ENCODE measurements around the gene FBXO24.
"Not testable (repeated sequence)": the region's sequence is repeated elsewhere in the genome, so short reads cannot be mapped to it uniquely, and the experiment has no call there.

FBXO24 gene

GRCh38 chr7:100546926-100547800 lies 39.0 kb upstream of the FBXO24 start:
- Mint-ChIP-seq H3K27me3 (no peaks in the 10 kb centered on the region), H3K4me1 (ENCODE audit: low read depth in 2 of 2) (peaks cover 73 to 77% of the 10 kb centered on the region in 2 donors), H3K9me3 (no peaks in the 10 kb centered on the region), H3K27ac (peak overlapping the region; percentile 93 to 95), H3K4me3 (peak overlapping the region; percentile 91 to 92), H3K36me3 (ENCODE audit: insufficient read depth) (peaks cover 30% of the 10 kb centered on the region)
- peak; percentile 2 for ATAC-seq (replicated peaks)
- no peak for DNase-seq

- H3K4me1 Mint-ChIP-seq (ENCODE audit: low read depth in 2 of 2) = peaks cover 70% of the 10 kb centered on the region in 2 donors
- DNase-seq (no peak), ATAC-seq (replicated peaks) (no peak)
- H3K36me3 Mint-ChIP-seq (ENCODE audit: insufficient read depth) = peaks cover 37% of the 10 kb centered on the region
- H3K27ac Mint-ChIP-seq = peak overlapping the region; percentile 93 to 95
- no peaks in the 10 kb centered on the region for H3K27me3 Mint-ChIP-seq
- no peaks in the 10 kb centered on the region for H3K9me3 Mint-ChIP-seq
- H3K4me3 Mint-ChIP-seq = peak overlapping the region; percentile 91 to 92
These were observed 38.3 kb upstream of the FBXO24 start for GRCh38 chr7:100547872-100548271.

GRCh38 chr7:100548446-100548845 lies 37.7 kb upstream of the FBXO24 start:
- Mint-ChIP-seq H3K4me1 (ENCODE audit: low read depth in 2 of 2) (peaks cover 65 to 66% of the 10 kb centered on the region in 2 donors), H3K36me3 (ENCODE audit: insufficient read depth) (peaks cover 41% of the 10 kb centered on the region), H3K4me3 (peak overlapping the region; percentile 91 to 92), H3K27ac (peak overlapping the region; percentile 93 to 95)
- ATAC-seq (replicated peaks); H3K27me3 Mint-ChIP-seq; DNase-seq; H3K9me3 Mint-ChIP-seq: not testable (repeated sequence)

GRCh38 chr7:100552532-100552931 lies 33.6 kb upstream of the FBXO24 start:
- Mint-ChIP-seq H3K27me3 (no peaks in the 10 kb centered on the region), H3K36me3 (ENCODE audit: insufficient read depth) (peaks cover 78% of the 10 kb centered on the region), H3K9me3 (no peaks in the 10 kb centered on the region), H3K4me3 (no peak overlapping the region), H3K4me1 (ENCODE audit: low read depth in 2 of 2) (peaks cover 25 to 27% of the 10 kb centered on the region in 2 donors), H3K27ac (peak overlapping the region in 1 of 2 donors; percentile 3)
- no peak for ATAC-seq (replicated peaks)
- DNase-seq = no peak

- Mint-ChIP-seq H3K36me3 (ENCODE audit: insufficient read depth) (peaks cover 82% of the 10 kb centered on the region), H3K4me1 (ENCODE audit: low read depth in 2 of 2) (peaks cover 20 to 22% of the 10 kb centered on the region in 2 donors), H3K27me3 (no peaks in the 10 kb centered on the region), H3K9me3 (no peaks in the 10 kb centered on the region), H3K27ac (peak overlapping the region in 1 of 2 donors; percentile 44), H3K4me3 (no peak overlapping the region)
- DNase-seq = no peak
- no peak for ATAC-seq (replicated peaks)
These were observed 33.1 kb upstream of the FBXO24 start for GRCh38 chr7:100553032-100553431.

GRCh38 chr7:100555701-100556100 lies 30.4 kb upstream of the FBXO24 start:
- DNase-seq (no peak), ATAC-seq (replicated peaks) (no peak)
- H3K27ac Mint-ChIP-seq = peak overlapping the region; percentile 31 to 56
- no peak overlapping the region for H3K4me3 Mint-ChIP-seq
- peaks cover 7 to 9% of the 10 kb centered on the region in 2 donors for H3K4me1 Mint-ChIP-seq (ENCODE audit: low read depth in 2 of 2)
- H3K9me3 Mint-ChIP-seq = no peaks in the 10 kb centered on the region
- H3K27me3 Mint-ChIP-seq = no peaks in the 10 kb centered on the region
- H3K36me3 Mint-ChIP-seq (ENCODE audit: insufficient read depth) = peaks cover 80% of the 10 kb centered on the region

- H3K27ac Mint-ChIP-seq = peak overlapping the region in 1 of 2 donors; percentile 31
- no peaks in the 10 kb centered on the region for H3K9me3 Mint-ChIP-seq
- H3K4me3 Mint-ChIP-seq = no peak overlapping the region
- H3K27me3 Mint-ChIP-seq = no peaks in the 10 kb centered on the region
- ATAC-seq (replicated peaks) (no peak), DNase-seq (no peak)
- H3K4me1 Mint-ChIP-seq (ENCODE audit: low read depth in 2 of 2) = peaks cover 6 to 8% of the 10 kb centered on the region in 2 donors
- H3K36me3 Mint-ChIP-seq (ENCODE audit: insufficient read depth) = peaks cover 75% of the 10 kb centered on the region
These were observed 29.6 kb upstream of the FBXO24 start for GRCh38 chr7:100556541-100556940.

GRCh38 chr7:100559127-100559526 lies 27.0 kb upstream of the FBXO24 start:
- no peak for DNase-seq
- H3K4me3 Mint-ChIP-seq = no peak overlapping the region
- H3K4me1 Mint-ChIP-seq (ENCODE audit: low read depth in 2 of 2) = peaks cover 10 to 11% of the 10 kb centered on the region in 2 donors
- H3K9me3 Mint-ChIP-seq = no peaks in the 10 kb centered on the region
- H3K36me3 Mint-ChIP-seq (ENCODE audit: insufficient read depth) = peaks cover 64% of the 10 kb centered on the region
- no peak overlapping the region for H3K27ac Mint-ChIP-seq
- H3K27me3 Mint-ChIP-seq = no peaks in the 10 kb centered on the region
- no peak for ATAC-seq (replicated peaks)

DNA sequence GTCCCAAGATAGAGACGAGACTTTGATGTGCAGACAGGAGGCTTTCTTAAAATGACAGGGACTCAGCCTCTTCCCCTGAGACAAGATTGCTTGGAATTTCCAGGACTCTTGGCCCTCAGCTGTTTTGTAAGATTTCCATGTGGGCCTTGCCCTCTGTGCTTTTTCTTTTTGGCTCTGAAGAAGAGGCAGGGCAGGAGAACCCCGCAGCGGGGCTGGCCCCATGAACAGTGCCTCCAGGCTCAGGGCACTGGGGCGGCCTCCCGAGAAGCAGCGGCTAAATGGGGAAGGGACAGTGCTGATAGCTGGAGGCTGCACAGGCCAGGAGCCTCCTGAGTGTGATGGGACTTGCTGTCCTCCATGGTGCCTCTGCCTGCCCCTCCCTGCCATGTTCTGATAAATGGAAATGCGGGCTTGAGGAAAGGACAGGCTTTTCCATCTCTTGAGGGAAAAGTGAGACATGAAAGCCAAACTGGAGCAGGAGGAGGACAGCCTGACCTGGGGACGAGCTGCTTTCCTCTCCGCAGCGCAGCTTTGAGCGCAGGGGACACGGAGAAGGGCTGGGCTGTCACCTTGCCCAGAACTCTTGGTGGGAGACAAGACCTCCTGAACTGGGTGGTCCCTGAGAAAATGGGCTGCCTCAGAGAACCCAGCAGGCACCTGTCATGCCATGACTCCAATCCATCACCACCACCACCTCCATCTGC lies 24.5 kb upstream of the FBXO24 start:
- ATAC-seq (replicated peaks) = no peak
- no peaks in the 10 kb centered on the region for H3K27me3 Mint-ChIP-seq

DNA sequence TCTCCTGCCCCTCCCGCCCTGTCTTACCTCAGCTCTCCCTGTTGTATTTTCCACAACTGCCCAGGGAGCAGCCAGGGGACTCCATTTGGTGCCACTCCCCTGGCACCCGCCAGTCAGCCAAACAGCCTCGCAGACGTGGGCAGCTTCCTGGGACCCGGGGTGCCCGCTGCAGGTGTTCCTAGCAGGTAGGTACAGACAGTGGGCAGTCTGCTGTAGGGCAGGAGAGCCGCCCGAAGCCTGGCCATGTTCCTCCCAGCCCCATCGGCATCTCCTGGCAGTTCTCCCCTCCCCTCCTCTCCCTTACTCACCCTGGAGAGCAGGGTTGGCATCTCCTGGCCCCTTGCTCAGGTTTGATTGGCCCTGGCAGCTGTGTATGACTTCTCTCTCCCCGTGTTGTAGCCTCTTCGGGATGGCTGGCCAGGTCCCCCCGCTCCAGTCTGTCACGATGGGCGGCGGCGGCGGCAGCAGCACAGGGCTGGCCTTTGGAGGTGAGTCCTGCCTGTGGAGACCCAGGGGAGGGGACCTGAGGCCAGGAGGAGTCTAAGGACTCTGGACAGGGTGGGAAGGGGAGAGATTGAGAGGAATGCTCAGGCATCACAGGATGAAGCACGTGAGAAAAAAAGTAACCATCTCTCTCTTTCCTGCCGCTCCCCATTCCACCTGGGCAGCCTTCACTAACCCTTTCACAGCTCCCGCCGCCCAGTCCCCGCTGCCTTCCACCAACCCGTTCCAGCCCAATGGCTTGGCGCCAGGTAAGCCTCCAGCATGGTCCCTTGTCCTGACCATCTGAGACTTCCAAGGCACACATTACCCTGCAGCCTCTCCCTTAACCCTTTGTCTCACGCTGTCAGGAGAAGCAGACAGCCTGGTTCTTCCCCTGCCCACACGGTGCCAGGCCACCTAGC lies 23.7 kb upstream of the FBXO24 start:
- Mint-ChIP-seq H3K36me3 (ENCODE audit: insufficient read depth) (peaks cover 53% of the 10 kb centered on the region), H3K4me3 (no peak overlapping the region), H3K27ac (peak overlapping the region in 1 of 2 donors; percentile 74), H3K4me1 (ENCODE audit: low read depth in 2 of 2) (peaks cover 10 to 15% of the 10 kb centered on the region in 2 donors), H3K9me3 (no peaks in the 10 kb centered on the region), H3K27me3 (no peaks in the 10 kb centered on the region)
- ATAC-seq (replicated peaks) (no peak), DNase-seq (no peak)

More for the DNA sequence above, 24.5 kb upstream of the FBXO24 start:
- Mint-ChIP-seq H3K27ac (no peak overlapping the region), H3K36me3 (ENCODE audit: insufficient read depth) (peaks cover 57% of the 10 kb centered on the region), H3K4me3 (no peak overlapping the region), H3K4me1 (ENCODE audit: low read depth in 2 of 2) (peaks cover 10 to 15% of the 10 kb centered on the region in 2 donors), H3K9me3 (no peaks in the 10 kb centered on the region)
- no peak for DNase-seq

DNA sequence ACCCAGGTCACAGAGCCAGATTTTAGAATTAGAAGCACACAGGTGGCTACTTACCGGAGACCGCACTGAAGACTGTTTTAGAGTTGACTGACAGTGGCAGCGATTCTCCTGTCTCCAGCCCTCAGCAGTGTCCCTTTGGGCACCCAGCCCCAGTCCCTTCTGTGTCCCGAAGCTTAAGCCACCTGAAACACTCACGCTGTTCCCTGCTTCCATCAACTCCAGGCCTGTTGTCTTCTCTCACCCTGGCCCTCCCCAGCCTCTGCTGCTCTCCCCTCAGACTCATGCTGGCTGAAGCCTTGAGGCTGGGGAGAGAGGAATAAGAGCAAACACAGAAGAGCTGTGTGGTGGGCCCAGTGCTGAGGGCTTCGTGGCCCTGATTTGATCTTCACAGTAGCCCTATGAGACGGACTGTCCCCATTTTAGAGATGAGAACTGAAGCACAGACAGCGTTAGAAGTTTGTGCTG lies 23.0 kb upstream of the FBXO24 start:
- H3K9me3 Mint-ChIP-seq = no peaks in the 10 kb centered on the region
- H3K27ac Mint-ChIP-seq = peak overlapping the region in 1 of 2 donors; percentile 74
- peaks cover 15 to 21% of the 10 kb centered on the region in 2 donors for H3K4me1 Mint-ChIP-seq (ENCODE audit: low read depth in 2 of 2)
- H3K36me3 Mint-ChIP-seq (ENCODE audit: insufficient read depth) = peaks cover 48% of the 10 kb centered on the region
- H3K4me3 Mint-ChIP-seq = no peak overlapping the region
- H3K27me3 Mint-ChIP-seq = no peaks in the 10 kb centered on the region
- ATAC-seq (replicated peaks) (no peak), DNase-seq (no peak)

GRCh38 chr7:100563809-100564400 lies 22.2 kb upstream of the FBXO24 start:
- H3K9me3 Mint-ChIP-seq = no peaks in the 10 kb centered on the region
- peaks cover 20 to 26% of the 10 kb centered on the region in 2 donors for H3K4me1 Mint-ChIP-seq (ENCODE audit: low read depth in 2 of 2)
- no peaks in the 10 kb centered on the region for H3K27me3 Mint-ChIP-seq
- no peak overlapping the region for H3K4me3 Mint-ChIP-seq
- peak; percentile 74 for ATAC-seq (replicated peaks)
- DNase-seq = peak; percentile 81 to 86 (median 84)
- H3K36me3 Mint-ChIP-seq (ENCODE audit: insufficient read depth) = peaks cover 49% of the 10 kb centered on the region
- no peak overlapping the region for H3K27ac Mint-ChIP-seq

All from effector memory CD8-positive, alpha-beta T cell (primary cell).